Activated naive CD8-positive, alpha-beta T cell treated with anti-CD3 and anti-CD28 coated beads for 36 hours (primary cell): ENCODE data around the gene SPEM1. TPM values are rescaled to one million over a fixed set of nuclear protein-coding genes. Genes with fewer than 3 reads are reported as not detected.
A peak's percentile ranks its signal among the peaks of the same experiment; 100 is the strongest.
"Not testable (repeated sequence)": the region's sequence is repeated elsewhere in the genome, so short reads cannot be mapped to it uniquely, and the experiment has no call there.

ENCODE experiments used
- DNase-seq: peaks from one replicate; pipeline ENCODE4 v3.0.0; 2021
- H3K27ac Mint-ChIP-seq: one replicate; pipeline ENCODE4 v1.8.0; 2022; ENCODE audit warnings: mild to moderate bottlenecking, moderate library complexity, mixed read lengths
- H3K27me3 Mint-ChIP-seq: one replicate; pipeline ENCODE4 v1.8.0; 2022; ENCODE audit warnings: mild to moderate bottlenecking, mixed read lengths
- H3K36me3 Mint-ChIP-seq: one replicate; pipeline ENCODE4 v1.8.0; 2021; ENCODE audit warnings: mild to moderate bottlenecking, mixed read lengths
- H3K4me1 Mint-ChIP-seq: one replicate; pipeline ENCODE4 v1.8.0; 2021; ENCODE audit warnings: mixed read lengths
- H3K4me3 Mint-ChIP-seq: one replicate; pipeline ENCODE4 v1.8.0; 2022; ENCODE audit warnings: mild to moderate bottlenecking, moderate library complexity, mixed read lengths
- H3K9me3 Mint-ChIP-seq: one replicate; pipeline ENCODE4 v1.8.0; 2022; ENCODE audit warnings: mixed read lengths
- total RNA-seq, 2 experiments: library from RNA; stranded (reverse); gene quantifications; one replicate each; pipeline ENCODE4 v1.2.3, GENCODE V29; 2021

SPEM1 gene
- total RNA-seq, 2 experiments from 2014 or later = not detected

- Mint-ChIP-seq H3K4me1 (peaks cover 13% of the 10 kb centered on the region), H3K9me3 (no peaks in the 10 kb centered on the region), H3K36me3 (peaks cover 15% of the 10 kb centered on the region), H3K27ac (no peak overlapping the region), H3K4me3 (no peak overlapping the region), H3K27me3 (no peaks in the 10 kb centered on the region)
- DNase-seq = no peak
Measured at GRCh38 chr17:7462474-7463371, 42.6 kb downstream of the SPEM1 start.

- Mint-ChIP-seq H3K36me3 (peaks cover 17% of the 10 kb centered on the region), H3K4me1 (peaks cover 16% of the 10 kb centered on the region), H3K9me3 (no peaks in the 10 kb centered on the region), H3K4me3 (no peak overlapping the region), H3K27ac (no peak overlapping the region), H3K27me3 (no peaks in the 10 kb centered on the region)
- DNase-seq = no peak
Measured at GRCh38 chr17:7463372-7463846, 43.3 kb downstream of the SPEM1 start.

- no peak overlapping the region for H3K4me3 Mint-ChIP-seq
- H3K27ac Mint-ChIP-seq = no peak overlapping the region
- H3K36me3 Mint-ChIP-seq = peaks cover 15% of the 10 kb centered on the region
- DNase-seq = no peak
- no peaks in the 10 kb centered on the region for H3K27me3 Mint-ChIP-seq
- peaks cover 20% of the 10 kb centered on the region for H3K4me1 Mint-ChIP-seq
- no peaks in the 10 kb centered on the region for H3K9me3 Mint-ChIP-seq
Measured at GRCh38 chr17:7464081-7464480, 44.0 kb downstream of the SPEM1 start.

- no peaks in the 10 kb centered on the region for H3K9me3 Mint-ChIP-seq
- no peak for DNase-seq
- H3K27me3 Mint-ChIP-seq = no peaks in the 10 kb centered on the region
- H3K4me3 Mint-ChIP-seq = no peak overlapping the region
- peaks cover 20% of the 10 kb centered on the region for H3K4me1 Mint-ChIP-seq
- peaks cover 11% of the 10 kb centered on the region for H3K36me3 Mint-ChIP-seq
- no peak overlapping the region for H3K27ac Mint-ChIP-seq
Measured at GRCh38 chr17:7465597-7466275, 45.6 kb downstream of the SPEM1 start.

- peaks cover 8% of the 10 kb centered on the region for H3K36me3 Mint-ChIP-seq
- H3K4me1 Mint-ChIP-seq = peaks cover 20% of the 10 kb centered on the region
- H3K4me3 Mint-ChIP-seq = no peak overlapping the region
- no peak for DNase-seq
- no peaks in the 10 kb centered on the region for H3K27me3 Mint-ChIP-seq
- H3K27ac Mint-ChIP-seq = peak overlapping the region; percentile 42
- no peaks in the 10 kb centered on the region for H3K9me3 Mint-ChIP-seq
Measured at GRCh38 chr17:7466318-7466638, 46.2 kb downstream of the SPEM1 start.

- no peaks in the 10 kb centered on the region for H3K27me3 Mint-ChIP-seq
- no peak for DNase-seq
- no peaks in the 10 kb centered on the region for H3K9me3 Mint-ChIP-seq
- peaks cover 24% of the 10 kb centered on the region for H3K4me1 Mint-ChIP-seq
- no peak overlapping the region for H3K4me3 Mint-ChIP-seq
- H3K36me3 Mint-ChIP-seq = peaks cover 5% of the 10 kb centered on the region
- peak overlapping the region; percentile 74 for H3K27ac Mint-ChIP-seq
Measured at GRCh38 chr17:7466639-7467341, 46.7 kb downstream of the SPEM1 start.

- no peak for DNase-seq
- Mint-ChIP-seq H3K9me3 (no peaks in the 10 kb centered on the region), H3K36me3 (peaks cover 5% of the 10 kb centered on the region), H3K4me3 (no peak overlapping the region), H3K27ac (peak overlapping the region; percentile 74), H3K27me3 (no peaks in the 10 kb centered on the region), H3K4me1 (peaks cover 27% of the 10 kb centered on the region)
Measured at GRCh38 chr17:7467498-7467897, 47.4 kb downstream of the SPEM1 start.

GRCh38 chr17:7468290-7468689 lies 48.2 kb downstream of the SPEM1 start:
- Mint-ChIP-seq H3K27me3 (no peaks in the 10 kb centered on the region), H3K4me1 (peaks cover 30% of the 10 kb centered on the region), H3K27ac (no peak overlapping the region), H3K36me3 (peaks cover 5% of the 10 kb centered on the region), H3K4me3 (no peak overlapping the region), H3K9me3 (no peaks in the 10 kb centered on the region)
- DNase-seq = no peak

GRCh38 chr17:7468804-7469389 lies 48.8 kb downstream of the SPEM1 start:
- H3K27ac Mint-ChIP-seq = no peak overlapping the region
- H3K36me3 Mint-ChIP-seq = peaks cover 4% of the 10 kb centered on the region
- peaks cover 30% of the 10 kb centered on the region for H3K4me1 Mint-ChIP-seq
- no peaks in the 10 kb centered on the region for H3K9me3 Mint-ChIP-seq
- no peaks in the 10 kb centered on the region for H3K27me3 Mint-ChIP-seq
- no peak overlapping the region for H3K4me3 Mint-ChIP-seq
- DNase-seq = no peak

- not testable (repeated sequence) for H3K36me3 Mint-ChIP-seq, H3K9me3 Mint-ChIP-seq, H3K27me3 Mint-ChIP-seq, DNase-seq, H3K4me3 Mint-ChIP-seq, H3K27ac Mint-ChIP-seq
- H3K4me1 Mint-ChIP-seq = peaks cover 30% of the 10 kb centered on the region
Measured at GRCh38 chr17:7469843-7470242, 49.7 kb downstream of the SPEM1 start.

GRCh38 chr17:7470457-7470973 lies 50.4 kb downstream of the SPEM1 start:
- H3K4me1 Mint-ChIP-seq = peaks cover 30% of the 10 kb centered on the region
- not testable (repeated sequence) for H3K4me3 Mint-ChIP-seq, H3K36me3 Mint-ChIP-seq, DNase-seq, H3K27me3 Mint-ChIP-seq, H3K27ac Mint-ChIP-seq, H3K9me3 Mint-ChIP-seq

Other genes starting within 250 kb of the SPEM1 start
- gene ASGR1, start 241.0 kb upstream of the SPEM1 start, total RNA-seq = 1 to 10 TPM; 2.8 to 4.4 TPM
- 1 to 10 TPM; 8.9 to 9.8 TPM for gene DLG4, start 200.5 kb upstream of the SPEM1 start, total RNA-seq
- gene ACADVL, start 200.4 kb upstream of the SPEM1 start, total RNA-seq = 100 to 1,000 TPM; 245 to 256 TPM
- 10 to 100 TPM; 64.4 to 66.5 TPM for gene DVL2, start 185.8 kb upstream of the SPEM1 start, total RNA-seq
- gene PHF23, start 180.9 kb upstream of the SPEM1 start, total RNA-seq = 10 to 100 TPM; 28.1 to 28.8 TPM
- 100 to 1,000 TPM; 112 to 113 TPM for gene GABARAP, start 177.9 kb upstream of the SPEM1 start, total RNA-seq
- 100 to 1,000 TPM; 180 to 191 TPM for gene CTDNEP1, start 168.6 kb upstream of the SPEM1 start, total RNA-seq
- gene ELP5, start 168.1 kb upstream of the SPEM1 start, total RNA-seq = 100 to 1,000 TPM in 1 of 2 experiments, 10 to 100 TPM in 1; 99.0 to 110 TPM
- 1 to 10 TPM in 1 of 2 experiments, under 1 TPM in 1; 0.90 to 1.6 TPM for gene CLDN7, start 157.8 kb upstream of the SPEM1 start, total RNA-seq
- under 1 TPM; 0.54 to 0.56 TPM for gene SLC2A4, start 138.6 kb upstream of the SPEM1 start, total RNA-seq
- gene YBX2, start 125.7 kb upstream of the SPEM1 start, total RNA-seq = under 1 TPM; 0.19 to 0.24 TPM
- 1,000 to 10,000 TPM; 1,429 to 1,492 TPM for gene EIF5A, start 112.7 kb upstream of the SPEM1 start, total RNA-seq
- 10 to 100 TPM; 58.4 to 62.6 TPM for gene GPS2, start 105.0 kb upstream of the SPEM1 start, total RNA-seq
- gene NEURL4, start 91.0 kb upstream of the SPEM1 start, total RNA-seq = 10 to 100 TPM; 44.1 to 46.0 TPM
- gene ACAP1, start 83.8 kb upstream of the SPEM1 start, total RNA-seq = 100 to 1,000 TPM; 235 to 238 TPM
- gene KCTD11, start 68.2 kb upstream of the SPEM1 start, total RNA-seq = 1 to 10 TPM; 4.0 to 4.5 TPM
- gene TMEM95, start 65.2 kb upstream of the SPEM1 start, total RNA-seq = not detected
- gene TNK1, start 39.2 kb upstream of the SPEM1 start, total RNA-seq = 1 to 10 TPM; 4.3 to 5.0 TPM
- 10 to 100 TPM; 63.0 to 66.8 TPM for gene PLSCR3, start 25.8 kb upstream of the SPEM1 start, total RNA-seq
- gene TMEM256, start 16.2 kb upstream of the SPEM1 start, total RNA-seq = 10 to 100 TPM; 42.7 to 44.3 TPM
- gene NLGN2, start 12.5 kb upstream of the SPEM1 start, total RNA-seq = 1 to 10 TPM; 8.8 to 9.3 TPM
- gene SPEM2, start 5.3 kb downstream of the SPEM1 start, total RNA-seq = not detected
- not detected for gene SPEM3, start 8.5 kb downstream of the SPEM1 start, total RNA-seq
- 10 to 100 TPM; 10.4 TPM for gene TMEM102, start 15.1 kb downstream of the SPEM1 start, total RNA-seq
- 1 to 10 TPM; 7.6 to 9.2 TPM for gene FGF11, start 19.2 kb downstream of the SPEM1 start, total RNA-seq
- 10 to 100 TPM; 10.6 to 11.3 TPM for gene CHRNB1, start 24.7 kb downstream of the SPEM1 start, total RNA-seq
- 10 to 100 TPM; 16.7 TPM for gene ZBTB4, start 59.3 kb downstream of the SPEM1 start, total RNA-seq
- gene SLC35G6, start 61.1 kb downstream of the SPEM1 start, total RNA-seq = not detected
- 100 to 1,000 TPM; 198 to 200 TPM for gene POLR2A, start 64.0 kb downstream of the SPEM1 start, total RNA-seq
- 10 to 100 TPM; 11.6 to 15.1 TPM for gene TNFSF12, start 128.7 kb downstream of the SPEM1 start, total RNA-seq
- 1 to 10 TPM; 6.3 to 7.3 TPM for gene TNFSF13, start 138.4 kb downstream of the SPEM1 start, total RNA-seq
- gene SENP3, start 141.6 kb downstream of the SPEM1 start, total RNA-seq = 100 to 1,000 TPM in 1 of 2 experiments, 10 to 100 TPM in 1; 96.5 to 100 TPM
- gene CD68, start 159.3 kb downstream of the SPEM1 start, total RNA-seq = 1 to 10 TPM; 6.6 to 6.7 TPM
- 10 to 100 TPM; 72.8 to 77.2 TPM for gene MPDU1, start 163.5 kb downstream of the SPEM1 start, total RNA-seq
- gene SOX15, start 169.8 kb downstream of the SPEM1 start, total RNA-seq = under 1 TPM; 0.28 to 0.35 TPM
- gene FXR2, start 194.6 kb downstream of the SPEM1 start, total RNA-seq = 10 to 100 TPM; 35.5 to 37.0 TPM
- 10 to 100 TPM; 15.4 to 15.5 TPM for gene SAT2, start 207.5 kb downstream of the SPEM1 start, total RNA-seq
- not detected for gene SHBG, start 209.8 kb downstream of the SPEM1 start, total RNA-seq
- gene ATP1B2, start 230.6 kb downstream of the SPEM1 start, total RNA-seq = under 1 TPM in 1 of 2 experiments, not detected in 1; 0.10 TPM